ENCODE data around the gene ZCCHC7. TPM values are rescaled to one million over a fixed set of nuclear protein-coding genes. Genes with fewer than 3 reads are reported as not detected.

ZCCHC7 gene
- total RNA-seq, 2 experiments from 2014 or later, result 32.9 to 37.0 TPM

GRCh38 chr9:37284636-37285035 is 164.3 kb downstream of the ZCCHC7 start:
- DNase-seq (no peak), ATAC-seq (no peak)
- intact Hi-C loops (cut with micrococcal nuclease), result no loop called here
- POLR2A ChIA-PET, result interaction anchor here (0.6 kb wide), 1 partner anchor 130 kb away, joined by 3 read pairs; no protein-coding TSS in a partner anchor
- no peak for TF ChIP-seq CTCF (IDR thresholded peaks at IDR 0.05)
- H3K27ac Mint-ChIP-seq, result peak overlapping the region; percentile 42
- CTCF ChIA-PET, result interaction anchor here (1.9 to 2.1 kb wide), 2 partner anchors 10 to 17 kb away, joined by 5 to 7 read pairs; no protein-coding TSS in a partner anchor
- H3K4me3 Mint-ChIP-seq, result no peak overlapping the region
- H3K4me1 Mint-ChIP-seq (ENCODE audit: low read depth), result peaks cover 36% of the 10 kb centered on the region
- peaks cover 22% of the 10 kb centered on the region for H3K36me3 Mint-ChIP-seq (ENCODE audit: low read depth)
- H3K27me3 Mint-ChIP-seq, result no peaks in the 10 kb centered on the region
- H3K9me3 Mint-ChIP-seq, result peaks cover 2% of the 10 kb centered on the region

- H3K27ac Mint-ChIP-seq, result peak overlapping the region; percentile 73
- ChIA-PET POLR2A (interaction anchor here (0.7 kb wide), 1 partner anchor 188 kb away, joined by 3 read pairs; no protein-coding TSS in a partner anchor), CTCF (no interaction called here)
- no peak for ATAC-seq
- H3K9me3 Mint-ChIP-seq, result peaks cover 2% of the 10 kb centered on the region
- peaks cover 51% of the 10 kb centered on the region for H3K4me1 Mint-ChIP-seq (ENCODE audit: low read depth)
- DNase-seq, result no peak
- no peaks in the 10 kb centered on the region for H3K27me3 Mint-ChIP-seq
- intact Hi-C loops (cut with micrococcal nuclease), result no loop called here
- peaks cover 25% of the 10 kb centered on the region for H3K36me3 Mint-ChIP-seq (ENCODE audit: low read depth)
- no peak overlapping the region for H3K4me3 Mint-ChIP-seq
- no peak for TF ChIP-seq CTCF (IDR thresholded peaks at IDR 0.05)
These were observed 166.3 kb downstream of the ZCCHC7 start for GRCh38 chr9:37286530-37287175.

- intact Hi-C loops (cut with micrococcal nuclease), result no loop called here
- H3K36me3 Mint-ChIP-seq (ENCODE audit: low read depth), result peaks cover 25% of the 10 kb centered on the region
- CTCF ChIA-PET, result no interaction called here
- peaks cover 58% of the 10 kb centered on the region for H3K4me1 Mint-ChIP-seq (ENCODE audit: low read depth)
- no peak for ATAC-seq
- H3K9me3 Mint-ChIP-seq, result peaks cover 2% of the 10 kb centered on the region
- H3K4me3 Mint-ChIP-seq, result no peak overlapping the region
- no peak for TF ChIP-seq CTCF (IDR thresholded peaks at IDR 0.05)
- POLR2A ChIA-PET, result interaction anchor here (1.0 to 1.4 kb wide), 3 partner anchors 9 to 11 kb away, joined by 3 to 4 read pairs (median 3); no protein-coding TSS in a partner anchor
- no peaks in the 10 kb centered on the region for H3K27me3 Mint-ChIP-seq
- no peak overlapping the region for H3K27ac Mint-ChIP-seq
- no peak for DNase-seq
These were observed 166.9 kb downstream of the ZCCHC7 start for GRCh38 chr9:37287317-37287716.

GRCh38 chr9:37289631-37290030 is 169.3 kb downstream of the ZCCHC7 start:
- intact Hi-C loops (cut with micrococcal nuclease), result loop anchor here (10.0 kb wide), 1 partner anchor 165 kb away; the partner anchor contains the start of gene ZCCHC7
- Mint-ChIP-seq H3K36me3 (ENCODE audit: low read depth) (peaks cover 26% of the 10 kb centered on the region), H3K27ac (peak overlapping the region; percentile 98), H3K4me1 (ENCODE audit: low read depth) (peaks cover 59% of the 10 kb centered on the region), H3K9me3 (peaks cover 2% of the 10 kb centered on the region), H3K4me3 (no peak overlapping the region), H3K27me3 (no peaks in the 10 kb centered on the region)
- ATAC-seq, result no peak
- ChIA-PET POLR2A (no interaction called here), CTCF (no interaction called here)
- no peak for TF ChIP-seq CTCF (IDR thresholded peaks at IDR 0.05)
- DNase-seq, result no peak

- TF ChIP-seq CTCF (IDR thresholded peaks at IDR 0.05), result no peak
- ATAC-seq (peak; percentile 4), DNase-seq (no peak)
- Mint-ChIP-seq H3K4me3 (peak overlapping the region; percentile 26), H3K36me3 (ENCODE audit: low read depth) (peaks cover 25% of the 10 kb centered on the region), H3K27me3 (no peaks in the 10 kb centered on the region), H3K9me3 (peaks cover 2% of the 10 kb centered on the region), H3K4me1 (ENCODE audit: low read depth) (peaks cover 61% of the 10 kb centered on the region), H3K27ac (peak overlapping the region; percentile 98)
- intact Hi-C loops (cut with micrococcal nuclease), result loop anchor here (10.0 kb wide), 1 partner anchor 166 kb away; the partner anchor contains the start of gene ZCCHC7
- ChIA-PET CTCF (no interaction called here), POLR2A (no interaction called here)
These were observed 170.1 kb downstream of the ZCCHC7 start for GRCh38 chr9:37290366-37290939.
